ENCODE results near the gene PTPRE. TPM values are rescaled to one million over a fixed set of nuclear protein-coding genes. Genes with fewer than 3 reads are reported as not detected.

Gene PTPRE
- total RNA-seq, 1 experiment from 2014 or later, result 7.9 TPM

GRCh38 chr10:127934383-127934782 lies 27.5 kb downstream of the PTPRE start:
- Histone ChIP-seq H2AFZ (no peak overlapping the region), H3K36me3 (ENCODE audit: low read depth) (no peaks in the 10 kb centered on the region), H4K20me1 (ENCODE audit: insufficient read depth) (no peaks in the 10 kb centered on the region), H3K79me2 (ENCODE audit: low read depth) (no peaks in the 10 kb centered on the region; the same call in 1 of the 2 replicates), H3K4me3 (no peak overlapping the region), H3K9me2 (ENCODE audit: insufficient read depth) (no peaks in the 10 kb centered on the region), H3K9me3 (ENCODE audit: insufficient read depth, low read depth) (no peaks in the 10 kb centered on the region), H3F3A (ENCODE audit: insufficient read depth, low read depth) (no peaks in the 10 kb centered on the region; the same call in 1 of the 2 replicates), H3K4me2 (no peak overlapping the region), H3K27ac (no peak overlapping the region), H3K4me1 (replicated peaks; ENCODE audit: insufficient read depth) (peaks cover 11% of the 10 kb centered on the region), H3K27me3 (ENCODE audit: insufficient read depth, low read depth) (no peaks in the 10 kb centered on the region)
- no TSS peak for BruUV-seq (replicated peaks)
- TF ChIP-seq CTCF (conservative IDR thresholded peaks at IDR 0.05) (no peak), EZH2 (IDR thresholded peaks at IDR 0.05; ENCODE audit: low read depth) (no peak)
- CTCF ChIA-PET, result no interaction called here
- no peak for DNase-seq
- POLR2A ChIA-PET (ENCODE audit: unreplicated experiment), result no interaction called here
- intact Hi-C loops (cut with micrococcal nuclease; ENCODE audit: unreplicated experiment), result no loop called here

GRCh38 chr10:127935071-127935561 lies 28.2 kb downstream of the PTPRE start:
- H3K36me3 ChIP-seq (ENCODE audit: low read depth), result no peaks in the 10 kb centered on the region
- TF ChIP-seq EZH2 (IDR thresholded peaks at IDR 0.05; ENCODE audit: low read depth) (no peak), CTCF (conservative IDR thresholded peaks at IDR 0.05) (no peak)
- POLR2A ChIA-PET (ENCODE audit: unreplicated experiment), result no interaction called here
- H3K79me2 ChIP-seq (ENCODE audit: low read depth), result no peaks in the 10 kb centered on the region; the same call in 1 of the 2 replicates
- CTCF ChIA-PET, result no interaction called here
- no peak overlapping the region for H3K27ac ChIP-seq
- BruUV-seq (replicated peaks), result no TSS peak
- no peaks in the 10 kb centered on the region for H3K27me3 ChIP-seq (ENCODE audit: insufficient read depth, low read depth)
- DNase-seq, result no peak
- no peak overlapping the region for H3K4me2 ChIP-seq
- no peaks in the 10 kb centered on the region for H3K9me3 ChIP-seq (ENCODE audit: insufficient read depth, low read depth)
- no peak overlapping the region for H2AFZ ChIP-seq
- peaks cover 11% of the 10 kb centered on the region for H3K4me1 ChIP-seq (replicated peaks; ENCODE audit: insufficient read depth)
- H3K9me2 ChIP-seq (ENCODE audit: insufficient read depth), result no peaks in the 10 kb centered on the region
- H4K20me1 ChIP-seq (ENCODE audit: insufficient read depth), result no peaks in the 10 kb centered on the region
- no peak overlapping the region for H3K4me3 ChIP-seq
- intact Hi-C loops (cut with micrococcal nuclease; ENCODE audit: unreplicated experiment), result no loop called here
- H3F3A ChIP-seq (ENCODE audit: insufficient read depth, low read depth), result no peaks in the 10 kb centered on the region; the same call in 1 of the 2 replicates

GRCh38 chr10:127937069-127937468 lies 30.2 kb downstream of the PTPRE start:
- Histone ChIP-seq H3K36me3 (ENCODE audit: low read depth) (no peaks in the 10 kb centered on the region), H3K79me2 (ENCODE audit: low read depth) (no peaks in the 10 kb centered on the region), H3K27ac (peak overlapping the region; percentile 47; the same call in 1 of the 2 replicates), H3K9me3 (ENCODE audit: insufficient read depth, low read depth) (no peaks in the 10 kb centered on the region), H3K9me2 (ENCODE audit: insufficient read depth) (no peaks in the 10 kb centered on the region), H3K4me1 (replicated peaks; ENCODE audit: insufficient read depth) (peaks cover 11% of the 10 kb centered on the region), H3F3A (ENCODE audit: insufficient read depth, low read depth) (no peaks in the 10 kb centered on the region; the same call in 1 of the 2 replicates), H2AFZ (no peak overlapping the region), H3K4me3 (no peak overlapping the region), H3K27me3 (ENCODE audit: insufficient read depth, low read depth) (no peaks in the 10 kb centered on the region), H3K4me2 (no peak overlapping the region), H4K20me1 (ENCODE audit: insufficient read depth) (no peaks in the 10 kb centered on the region)
- ChIA-PET CTCF (no interaction called here), POLR2A (ENCODE audit: unreplicated experiment) (no interaction called here)
- DNase-seq, result peak in 1 of 2 experiments; percentile 70
- TF ChIP-seq EZH2 (IDR thresholded peaks at IDR 0.05; ENCODE audit: low read depth) (no peak), CTCF (conservative IDR thresholded peaks at IDR 0.05) (no peak)
- intact Hi-C loops (cut with micrococcal nuclease; ENCODE audit: unreplicated experiment), result loop anchor here (2.0 kb wide), 1 partner anchor 14 kb away; no protein-coding TSS in a partner anchor
- BruUV-seq (replicated peaks), result no TSS peak
